Mesendoderm (in vitro differentiated cells): ENCODE results near the gene SGMS1.
A peak's percentile ranks its signal among the peaks of the same experiment; 100 is the strongest.

ENCODE experiments used
- DNase-seq: peaks from one replicate; pipeline ENCODE4 v3.0.0; 2013
- H2AK5ac ChIP-seq: 2 replicates; pipeline ENCODE4 v1.6.1; 2013; ENCODE audit warnings: low read length, inconsistent platforms
- H2BK120ac ChIP-seq: 2 replicates; pipeline ENCODE4 v1.6.1; 2013; ENCODE audit warnings: low read depth, mild to moderate bottlenecking, low read length, moderate library complexity, mixed read lengths
- H2BK15ac ChIP-seq: replicated peaks from 2 replicates; pipeline ENCODE4 v1.6.1; 2013; ENCODE audit warnings: low read depth, mild to moderate bottlenecking, moderate library complexity
- H2BK5ac ChIP-seq: 2 replicates; pipeline ENCODE4 v1.6.1; 2013; ENCODE audit warnings: low read length, inconsistent platforms
- H3K18ac ChIP-seq: 2 replicates; pipeline ENCODE4 v1.6.1; 2013; ENCODE audit warnings: mild to moderate bottlenecking, low read length, mixed read lengths
- H3K23ac ChIP-seq: one replicate; pipeline ENCODE4 v1.6.1; 2013; ENCODE audit warnings: low read length
- H3K27ac ChIP-seq: 2 replicates; pipeline ENCODE4 v1.5.1; 2013; ENCODE audit warnings: low read depth, mild to moderate bottlenecking, inconsistent platforms, low read length, moderate library complexity
- H3K27me3 ChIP-seq: 2 replicates; pipeline ENCODE4 v1.6.1; 2013; ENCODE audit warnings: low read length, control low read depth, mild to moderate bottlenecking, inconsistent platforms; ENCODE audit not compliant: insufficient read depth, poor library complexity
- H3K36me3 ChIP-seq: 2 replicates; pipeline ENCODE4 v1.6.1; 2013; ENCODE audit warnings: low read length, inconsistent platforms; ENCODE audit not compliant: control insufficient read depth, insufficient read depth
- H3K4ac ChIP-seq: one replicate; pipeline ENCODE4 v1.6.1; 2013; ENCODE audit warnings: low read depth, mild to moderate bottlenecking, low read length, moderate library complexity
- H3K4me1 ChIP-seq: 2 replicates; pipeline ENCODE4 v1.6.1; 2013; ENCODE audit warnings: low read depth, low read length, inconsistent platforms; ENCODE audit not compliant: control insufficient read depth
- H3K4me2 ChIP-seq: 2 replicates; pipeline ENCODE4 v1.6.1; 2013; ENCODE audit warnings: low read length
- H3K4me3 ChIP-seq: 2 replicates; pipeline ENCODE4 v1.5.1; 2013; ENCODE audit warnings: mild to moderate bottlenecking, low read length
- H3K56ac ChIP-seq: one replicate; pipeline ENCODE4 v1.6.1; 2013; ENCODE audit warnings: low read length
- H3K79me1 ChIP-seq: 2 replicates; pipeline ENCODE4 v1.6.1; 2013; ENCODE audit warnings: low read length, inconsistent platforms
- H3K79me2 ChIP-seq: 2 replicates; pipeline ENCODE4 v1.6.1; 2013; ENCODE audit warnings: mild to moderate bottlenecking, low read length; ENCODE audit not compliant: control insufficient read depth, insufficient read depth
- H3K9ac ChIP-seq: 2 replicates; pipeline ENCODE4 v1.6.1; 2013; ENCODE audit warnings: low read length, inconsistent platforms
- H4K5ac ChIP-seq: one replicate; pipeline ENCODE4 v1.6.1; 2013; ENCODE audit warnings: low read length
- H4K8ac ChIP-seq: one replicate; pipeline ENCODE4 v1.6.1; 2013; ENCODE audit warnings: low read depth, mild to moderate bottlenecking, control low read depth, low read length, moderate library complexity
- WGBS: extraction: QIAGEN DNeasy Blood & Tissue Kit; methylation state at CpG from one replicate; pipeline ENCODE4 v1.1.7; 2013; ENCODE audit warnings: low lambda C conversion rate, missing lambda C conversion rate; ENCODE audit not compliant: insufficient coverage; ENCODE audit errors: extremely low coverage; 5-methylcytosine and 5-hydroxymethylcytosine counted together

SGMS1 gene

DNA sequence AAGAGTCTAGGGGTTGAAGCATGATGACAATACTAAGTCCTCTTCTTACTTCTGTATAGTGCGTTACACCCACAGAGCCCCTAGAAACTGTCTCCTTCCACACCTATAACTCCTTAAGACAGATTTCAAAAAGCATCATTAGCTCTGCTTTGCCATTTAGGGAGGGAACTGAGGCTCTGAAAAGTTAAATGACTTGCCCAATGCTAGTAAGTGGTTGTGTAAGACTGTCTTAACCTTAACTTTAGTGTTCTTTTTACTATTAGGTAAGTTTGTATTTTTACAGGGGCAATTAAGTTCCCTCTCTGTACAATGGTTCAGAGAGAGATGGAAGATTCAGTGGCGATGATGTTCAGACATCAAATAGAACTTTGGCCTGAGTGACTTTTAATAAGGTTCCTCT lies 299.7 kb downstream of the SGMS1 start:
- H3K79me2 ChIP-seq, result no peaks in the 10 kb centered on the region
- H3K4me3 ChIP-seq, result no peak overlapping the region
- H2BK5ac ChIP-seq, result no peak overlapping the region
- no peak overlapping the region for H3K18ac ChIP-seq
- no peak overlapping the region for H3K56ac ChIP-seq
- no peak overlapping the region for H3K23ac ChIP-seq
- no peaks in the 10 kb centered on the region for H3K27me3 ChIP-seq
- no peak overlapping the region for H4K5ac ChIP-seq
- no peak overlapping the region for H2BK120ac ChIP-seq
- no peak overlapping the region for H3K27ac ChIP-seq
- no peak overlapping the region for H3K4me2 ChIP-seq
- no CpG with 5 or more reads among the region's 2 CpGs for WGBS
- H3K79me1 ChIP-seq, result no peaks in the 10 kb centered on the region
- H2AK5ac ChIP-seq, result no peak overlapping the region
- H3K4me1 ChIP-seq, result peaks cover 2% of the 10 kb centered on the region
- H4K8ac ChIP-seq, result no peak overlapping the region
- no peak overlapping the region for H3K9ac ChIP-seq
- H2BK15ac ChIP-seq, result no peak overlapping the region
- no peak overlapping the region for H3K4ac ChIP-seq
- no peak for DNase-seq
- H3K36me3 ChIP-seq, result no peaks in the 10 kb centered on the region

- no peaks in the 10 kb centered on the region for H3K27me3 ChIP-seq
- H3K79me1 ChIP-seq, result no peaks in the 10 kb centered on the region
- H3K9ac ChIP-seq, result no peak overlapping the region
- no peak overlapping the region for H3K4me3 ChIP-seq
- H3K27ac ChIP-seq, result no peak overlapping the region
- H4K8ac ChIP-seq, result no peak overlapping the region
- no peak overlapping the region for H3K4ac ChIP-seq
- no CpG with 5 or more reads among the region's 3 CpGs for WGBS
- no peak overlapping the region for H2BK15ac ChIP-seq
- no peak overlapping the region for H2AK5ac ChIP-seq
- H3K4me1 ChIP-seq, result peaks cover 2% of the 10 kb centered on the region
- H3K36me3 ChIP-seq, result no peaks in the 10 kb centered on the region
- H3K23ac ChIP-seq, result no peak overlapping the region
- H3K4me2 ChIP-seq, result no peak overlapping the region
- no peaks in the 10 kb centered on the region for H3K79me2 ChIP-seq
- H2BK120ac ChIP-seq, result no peak overlapping the region
- no peak overlapping the region for H2BK5ac ChIP-seq
- DNase-seq, result peak; percentile 22
- H3K56ac ChIP-seq, result no peak overlapping the region
- no peak overlapping the region for H4K5ac ChIP-seq
- no peak overlapping the region for H3K18ac ChIP-seq
These were observed 301.7 kb downstream of the SGMS1 start for GRCh38 chr10:50322077-50322476.

DNA sequence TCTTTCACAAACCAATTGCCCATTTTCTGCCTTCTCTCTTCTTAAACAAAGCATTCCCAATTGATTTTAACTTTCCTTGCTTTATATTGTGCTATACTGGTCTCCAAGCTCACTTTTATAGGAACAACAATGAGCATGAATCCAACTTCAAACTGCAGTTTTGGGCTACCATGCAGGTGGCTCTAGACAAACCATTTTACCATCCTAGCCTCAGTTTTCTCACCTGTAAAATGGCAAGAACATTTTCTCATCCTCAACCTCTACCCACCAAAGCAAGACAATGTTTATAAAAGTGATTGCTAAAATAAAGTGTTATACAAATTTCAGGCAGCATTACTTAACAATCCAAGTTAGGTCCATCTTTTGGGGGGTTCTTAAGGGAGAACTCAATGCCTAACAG lies 305.6 kb downstream of the SGMS1 start:
- no peaks in the 10 kb centered on the region for H3K36me3 ChIP-seq
- no peak overlapping the region for H4K8ac ChIP-seq
- no peaks in the 10 kb centered on the region for H3K27me3 ChIP-seq
- H3K4ac ChIP-seq, result no peak overlapping the region
- H2BK15ac ChIP-seq, result no peak overlapping the region
- H3K79me1 ChIP-seq, result no peaks in the 10 kb centered on the region
- no peak overlapping the region for H3K27ac ChIP-seq
- no peak for DNase-seq
- H2AK5ac ChIP-seq, result no peak overlapping the region
- no peak overlapping the region for H3K56ac ChIP-seq
- H3K23ac ChIP-seq, result no peak overlapping the region
- no peak overlapping the region for H3K4me3 ChIP-seq
- no peak overlapping the region for H3K18ac ChIP-seq
- no peak overlapping the region for H2BK120ac ChIP-seq
- no peaks in the 10 kb centered on the region for H3K4me1 ChIP-seq
- H3K79me2 ChIP-seq, result no peaks in the 10 kb centered on the region
- H4K5ac ChIP-seq, result no peak overlapping the region
- H3K9ac ChIP-seq, result no peak overlapping the region
- H3K4me2 ChIP-seq, result no peak overlapping the region
- H2BK5ac ChIP-seq, result no peak overlapping the region

- no peak overlapping the region for H2BK5ac ChIP-seq
- H3K4ac ChIP-seq, result no peak overlapping the region
- no peaks in the 10 kb centered on the region for H3K79me2 ChIP-seq
- H3K79me1 ChIP-seq, result no peaks in the 10 kb centered on the region
- no peaks in the 10 kb centered on the region for H3K4me1 ChIP-seq
- no peaks in the 10 kb centered on the region for H3K36me3 ChIP-seq
- DNase-seq, result no peak
- WGBS, result no CpG with 5 or more reads among the region's 5 CpGs
- no peak overlapping the region for H3K4me3 ChIP-seq
- no peak overlapping the region for H3K27ac ChIP-seq
- H3K23ac ChIP-seq, result no peak overlapping the region
- H3K18ac ChIP-seq, result no peak overlapping the region
- no peak overlapping the region for H2BK120ac ChIP-seq
- no peak overlapping the region for H2AK5ac ChIP-seq
- H3K27me3 ChIP-seq, result no peaks in the 10 kb centered on the region
- H4K5ac ChIP-seq, result no peak overlapping the region
- H3K4me2 ChIP-seq, result no peak overlapping the region
- no peak overlapping the region for H4K8ac ChIP-seq
- no peak overlapping the region for H2BK15ac ChIP-seq
- no peak overlapping the region for H3K56ac ChIP-seq
- no peak overlapping the region for H3K9ac ChIP-seq
These were observed 306.8 kb downstream of the SGMS1 start for GRCh38 chr10:50316695-50317648.

- Histone ChIP-seq H3K56ac (no peak overlapping the region), H3K79me1 (no peaks in the 10 kb centered on the region), H3K27me3 (no peaks in the 10 kb centered on the region), H3K79me2 (no peaks in the 10 kb centered on the region), H2AK5ac (no peak overlapping the region), H2BK120ac (no peak overlapping the region), H4K5ac (no peak overlapping the region), H3K4me2 (no peak overlapping the region), H3K4ac (no peak overlapping the region), H3K4me1 (no peaks in the 10 kb centered on the region), H2BK15ac (no peak overlapping the region), H3K4me3 (no peak overlapping the region), H4K8ac (no peak overlapping the region), H3K18ac (no peak overlapping the region), H3K27ac (no peak overlapping the region), H3K23ac (no peak overlapping the region), H3K36me3 (no peaks in the 10 kb centered on the region), H2BK5ac (no peak overlapping the region), H3K9ac (no peak overlapping the region)
- no peak for DNase-seq
- no CpG with 5 or more reads among the region's 3 CpGs for WGBS
These were observed 307.6 kb downstream of the SGMS1 start for GRCh38 chr10:50316174-50316573.

DNA sequence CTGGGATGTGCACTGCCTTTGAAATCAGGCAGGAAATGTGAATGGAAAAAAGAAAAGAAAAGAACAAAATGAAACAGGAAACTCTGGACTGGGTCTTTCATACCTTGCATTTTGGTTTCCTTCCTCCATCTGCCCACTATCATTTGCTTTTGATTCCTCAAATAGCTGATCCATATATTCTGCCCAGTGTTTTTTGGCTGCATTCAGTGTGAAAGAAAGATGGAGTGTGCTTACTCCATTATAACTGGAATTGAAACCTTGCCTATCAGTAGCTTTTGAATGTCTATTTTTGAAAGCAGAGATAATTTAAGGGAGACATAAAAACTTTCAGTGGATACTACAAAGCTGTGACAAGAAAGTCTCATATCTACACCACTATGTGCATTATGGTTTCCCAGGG lies 308.3 kb downstream of the SGMS1 start:
- Histone ChIP-seq H3K4ac (no peak overlapping the region), H3K4me2 (no peak overlapping the region), H2BK15ac (no peak overlapping the region), H2BK120ac (no peak overlapping the region), H3K36me3 (no peaks in the 10 kb centered on the region), H4K8ac (no peak overlapping the region), H3K23ac (no peak overlapping the region), H3K27ac (no peak overlapping the region), H4K5ac (no peak overlapping the region), H3K56ac (no peak overlapping the region), H3K9ac (no peak overlapping the region), H3K79me2 (no peaks in the 10 kb centered on the region), H3K79me1 (no peaks in the 10 kb centered on the region), H3K4me1 (no peaks in the 10 kb centered on the region), H2BK5ac (no peak overlapping the region), H3K27me3 (no peaks in the 10 kb centered on the region), H2AK5ac (no peak overlapping the region), H3K4me3 (no peak overlapping the region), H3K18ac (no peak overlapping the region)
- DNase-seq, result no peak
